ENCODE data around the gene JADE2.
A peak's percentile ranks its signal among the peaks of the same experiment; 100 is the strongest.

JADE2 gene

GRCh38 chr5:134572811-134573210 lies 47.3 kb downstream of the JADE2 start:
- DNase-seq, result no peak

- no peak for DNase-seq
These were observed 49.1 kb downstream of the JADE2 start for GRCh38 chr5:134574521-134574920.

- DNase-seq, result no peak
These were observed 49.8 kb downstream of the JADE2 start for GRCh38 chr5:134575316-134575715.

- DNase-seq, result no peak
These were observed 51.0 kb downstream of the JADE2 start for GRCh38 chr5:134576386-134577021.

- no peak for DNase-seq
These were observed 51.7 kb downstream of the JADE2 start for GRCh38 chr5:134577022-134577795.

GRCh38 chr5:134577796-134578577 lies 52.5 kb downstream of the JADE2 start:
- peak; percentile 9 for DNase-seq

- no peak for DNase-seq
These were observed 53.3 kb downstream of the JADE2 start for GRCh38 chr5:134578578-134579283.

GRCh38 chr5:134579284-134579771 lies 53.9 kb downstream of the JADE2 start:
- no peak for DNase-seq

- DNase-seq, result no peak
These were observed 54.6 kb downstream of the JADE2 start for GRCh38 chr5:134580001-134580460.

GRCh38 chr5:134581241-134581981 lies 55.9 kb downstream of the JADE2 start:
- no peak for DNase-seq

- no peak for DNase-seq
These were observed 56.8 kb downstream of the JADE2 start for GRCh38 chr5:134582281-134582680.

- DNase-seq, result no peak
These were observed 57.5 kb downstream of the JADE2 start for GRCh38 chr5:134582941-134583340.

GRCh38 chr5:134583766-134584165 lies 58.3 kb downstream of the JADE2 start:
- DNase-seq, result no peak

- no peak for DNase-seq
These were observed 59.2 kb downstream of the JADE2 start for GRCh38 chr5:134584662-134585061.

GRCh38 chr5:134585966-134586365 lies 60.5 kb downstream of the JADE2 start:
- DNase-seq, result no peak

- no peak for DNase-seq
These were observed 61.5 kb downstream of the JADE2 start for GRCh38 chr5:134586866-134587524.

GRCh38 chr5:134590992-134591659 lies 65.7 kb downstream of the JADE2 start:
- no peak for DNase-seq

GRCh38 chr5:134592141-134592746 lies 66.8 kb downstream of the JADE2 start:
- DNase-seq, result no peak

- no peak for DNase-seq
These were observed 68.9 kb downstream of the JADE2 start for GRCh38 chr5:134594336-134594735.

- DNase-seq, result no peak
These were observed 69.5 kb downstream of the JADE2 start for GRCh38 chr5:134594797-134595457.

All from NCI-H1417 treated with DMSO at 0.1 percent for 48 hours (cell line).